K562 (cell line): ENCODE data around the gene UBR7. TPM values are rescaled to one million over a fixed set of nuclear protein-coding genes. Genes with fewer than 3 reads are reported as not detected.

Experiments
- CBFA2T2 ChIP-seq: fragments of 450-650 bp; conservative IDR thresholded peaks from 2 replicates; pipeline ENCODE4 v1.6.1; 2017; ENCODE audit warnings: mild to moderate bottlenecking
- DDX20 ChIP-seq: fragments of 450-650 bp; IDR thresholded peaks from 2 replicates; pipeline ENCODE4 v1.6.1; 2016; ENCODE audit warnings: missing genetic modification characterization, low read depth, mild to moderate bottlenecking, missing compliant biosample characterization, moderate library complexity
- E2F4 ChIP-seq: sonication (generic); formaldehyde crosslinking; IDR thresholded peaks from 2 replicates; pipeline ENCODE4 v1.8.0; 2022; ENCODE audit warnings: mild to moderate bottlenecking, low read depth, missing genetic modification reagents
- ETV1 ChIP-seq: fragments of 450-650 bp; conservative IDR thresholded peaks from 2 replicates; pipeline ENCODE4 v1.6.1; 2016; ENCODE audit warnings: missing genetic modification characterization, control low read depth, low read depth, missing compliant biosample characterization
- KLF1 ChIP-seq: fragments of 450-650 bp; IDR thresholded peaks from 2 replicates; pipeline ENCODE4 v1.6.1; 2016; ENCODE audit warnings: missing genetic modification characterization, missing compliant biosample characterization
- RUNX1 ChIP-seq: sonication (generic); IDR thresholded peaks from 2 replicates; pipeline ENCODE4 v1.6.1; 2016; ENCODE audit warnings: antibody characterized with exemption, low read depth
- SAFB2 ChIP-seq: fragments of 200-400 bp; formaldehyde crosslinking; IDR thresholded peaks from 2 replicates; pipeline ENCODE4 v1.6.1; 2018; ENCODE audit warnings: borderline replicate concordance, low read length, low read depth, moderate library complexity; ENCODE audit not compliant: severe bottlenecking
- SAP30 ChIP-seq: fragments of 200-600 bp; sonication (generic); IDR thresholded peaks from 2 replicates; pipeline ENCODE4 v1.6.1; 2012; ENCODE audit warnings: borderline replicate concordance, low read depth, mild to moderate bottlenecking, moderate library complexity, low read length, control low read depth, inconsistent platforms; ENCODE audit not compliant: insufficient read depth, poor library complexity, severe bottlenecking
- TBP ChIP-seq: optimal IDR thresholded peaks from 2 replicates; pipeline ENCODE3; 2011; ENCODE audit warnings: low read depth, low read length, improper control_type of control experiment
- ZBTB11 ChIP-seq, 3 experiments: fragments of 200-800 bp in 1 of 3; fragments of 250-450 bp in 1 of 3; fragments of 450-650 bp in 1 of 3; sonication (Bioruptor Pico) in 1 of 3; sonication (Bioruptor generic) in 1 of 3; formaldehyde crosslinking in 1 of 3; IDR thresholded peaks; 2 replicates each; pipeline versions ENCODE4 v1.6.1 to v1.8.0; 2016 to 2022; ENCODE audit warnings: mild to moderate bottlenecking in 2 of 3, missing genetic modification characterization in 2 of 3, missing compliant biosample characterization in 1 of 3, moderate library complexity in 1 of 3
- ZBTB34 ChIP-seq: fragments of 250-450 bp; sonication (Bioruptor Pico); IDR thresholded peaks from 2 replicates; pipeline ENCODE4 v1.8.0; 2021; ENCODE audit warnings: mild to moderate bottlenecking, moderate library complexity
- ZNF263 ChIP-seq: sonication (generic); formaldehyde crosslinking; IDR thresholded peaks from 2 replicates; pipeline ENCODE4 v1.8.0; 2022; ENCODE audit warnings: mild to moderate bottlenecking, missing genetic modification reagents, borderline replicate concordance
- ZNF695 ChIP-seq: fragments of 450-650 bp; formaldehyde crosslinking; IDR thresholded peaks from 2 replicates; pipeline ENCODE4 v1.4.0; 2020; ENCODE audit warnings: mild to moderate bottlenecking, moderate library complexity
- ZNF717 ChIP-seq: fragments of 250-450 bp; sonication (Bioruptor Pico); IDR thresholded peaks from 2 replicates; pipeline ENCODE4 v1.5.0; 2021
- polyA plus RNA-seq, 8 experiments: library from polyadenylated mRNA; depleted of rRNA in 4 of 8; stranded (reverse) in 5 of 8; unstranded in 3 of 8; fragments of >200 nt; fragmentation: Nextera tagmentation in 2 of 8; fragmentation: Illumina TruSeq in 1 of 8; extraction: Ambion mirVana in 2 of 8; extraction: Trizol in 1 of 8; gene quantifications; 2 replicates each; pipeline versions ENCODE4 v1.2.1 to v1.2.3, GENCODE V29; 2011 to 2014; ENCODE audit warnings: inconsistent platforms in 1 of 8, missing spikeins in 1 of 8
- total RNA-seq, 7 experiments: library from RNA; depleted of rRNA in 6 of 7; stranded (reverse); fragments of >200 nt in 6 of 7; fragmentation: Illumina TruSeq in 2 of 7; extraction: Trizol in 2 of 7; gene quantifications; 2 replicates each; pipeline versions ENCODE4 v1.2.1 to v1.2.3, GENCODE V29; 2011 to 2021; ENCODE audit warnings: low replicate concordance in 1 of 7
- TF ChIP-seq, protein P1 (sequence below): fragments of 450-650 bp; formaldehyde crosslinking; IDR thresholded peaks from 2 replicates; pipeline ENCODE4 v1.4.0; 2020; ENCODE audit warnings: mild to moderate bottlenecking, mixed read lengths
- TF ChIP-seq, protein P2 (sequence below): IDR thresholded peaks from 2 replicates; pipeline ENCODE4 v1.6.1; 2012; ENCODE audit warnings: low read depth, low read length, improper control_type of control experiment, borderline replicate concordance

Gene UBR7
- total and polyA plus RNA-seq, 9 of the 15 experiments (the other 6 are each of a cell fraction or from before 2014, with no cell fraction given): 12.5 to 63.0 (median 34.4) TPM

DNA sequence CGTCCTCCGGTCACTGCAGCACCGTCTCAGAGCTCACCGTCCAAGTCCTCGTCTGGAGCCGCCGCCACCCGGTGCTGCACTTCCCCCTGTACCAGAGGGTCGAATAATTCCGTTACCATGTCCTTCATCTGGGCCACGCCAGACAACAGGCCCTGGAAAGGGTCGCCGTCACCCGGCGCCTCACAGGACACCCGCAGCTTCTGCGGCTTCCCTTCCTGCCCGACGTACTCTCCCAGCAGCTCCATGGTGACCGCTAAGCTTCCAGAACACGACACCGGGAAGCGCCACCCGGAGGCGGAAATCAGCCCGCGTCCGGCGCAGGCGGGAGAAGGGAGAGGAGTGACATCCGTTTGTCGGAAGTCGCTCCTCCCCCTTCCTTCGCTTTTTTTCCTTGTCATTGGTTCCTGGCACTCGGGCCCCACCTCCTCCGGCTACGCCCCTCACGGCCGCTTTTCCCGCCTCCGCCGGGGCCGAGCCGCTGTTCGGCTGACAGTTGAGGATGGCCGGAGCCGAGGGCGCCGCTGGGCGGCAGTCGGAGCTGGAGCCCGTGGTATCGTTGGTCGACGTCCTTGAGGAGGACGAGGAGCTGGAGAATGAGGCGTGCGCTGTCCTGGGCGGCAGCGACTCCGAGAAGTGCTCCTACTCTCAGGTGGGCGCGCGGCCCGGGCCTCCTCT lies at the start of gene UBR7, which contains the start of gene GON7 (continued):
- no peak for TF ChIP-seq ZBTB34 (CRISPR knock-in tag)
- no peak for TF ChIP-seq RUNX1
- 0 out of 2 replicates have a peak, but pooled peaks have one; percentile 23 for TF ChIP-seq KLF1
- TF ChIP-seq ETV1: peak; percentile 66
- no peak for TF ChIP-seq SAFB2
- no peak for TF ChIP-seq ZNF717 (CRISPR knock-in tag)
- TF ChIP-seq E2F4 (CRISPR knock-in tag): peak; percentile 88
- peak; percentile 44 to 89 (median 47); a peak in 3 of 6 replicates for TF ChIP-seq ZBTB11 (CRISPR knock-in tag; IDR thresholded peaks at IDR 0.05)
- TF ChIP-seq SAP30: no peak
- peak; percentile 58 for TF ChIP-seq TBP
- peak; percentile 81 for TF ChIP-seq ZNF263 (CRISPR knock-in tag)
- TF ChIP-seq ZNF695 (CRISPR knock-in tag): no peak
- TF ChIP-seq DDX20 (tag): no peak
- no peak for TF ChIP-seq CBFA2T2
- TF ChIP-seq, protein P1, sequence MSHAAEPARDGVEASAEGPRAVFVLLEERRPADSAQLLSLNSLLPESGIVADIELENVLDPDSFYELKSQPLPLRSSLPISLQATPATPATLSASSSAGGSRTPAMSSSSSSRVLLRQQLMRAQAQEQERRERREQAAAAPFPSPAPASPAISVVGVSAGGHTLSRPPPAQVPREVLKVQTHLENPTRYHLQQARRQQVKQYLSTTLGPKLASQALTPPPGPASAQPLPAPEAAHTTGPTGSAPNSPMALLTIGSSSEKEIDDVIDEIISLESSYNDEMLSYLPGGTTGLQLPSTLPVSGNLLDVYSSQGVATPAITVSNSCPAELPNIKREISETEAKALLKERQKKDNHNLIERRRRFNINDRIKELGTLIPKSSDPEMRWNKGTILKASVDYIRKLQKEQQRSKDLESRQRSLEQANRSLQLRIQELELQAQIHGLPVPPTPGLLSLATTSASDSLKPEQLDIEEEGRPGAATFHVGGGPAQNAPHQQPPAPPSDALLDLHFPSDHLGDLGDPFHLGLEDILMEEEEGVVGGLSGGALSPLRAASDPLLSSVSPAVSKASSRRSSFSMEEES: no peak
- TF ChIP-seq, protein P2, sequence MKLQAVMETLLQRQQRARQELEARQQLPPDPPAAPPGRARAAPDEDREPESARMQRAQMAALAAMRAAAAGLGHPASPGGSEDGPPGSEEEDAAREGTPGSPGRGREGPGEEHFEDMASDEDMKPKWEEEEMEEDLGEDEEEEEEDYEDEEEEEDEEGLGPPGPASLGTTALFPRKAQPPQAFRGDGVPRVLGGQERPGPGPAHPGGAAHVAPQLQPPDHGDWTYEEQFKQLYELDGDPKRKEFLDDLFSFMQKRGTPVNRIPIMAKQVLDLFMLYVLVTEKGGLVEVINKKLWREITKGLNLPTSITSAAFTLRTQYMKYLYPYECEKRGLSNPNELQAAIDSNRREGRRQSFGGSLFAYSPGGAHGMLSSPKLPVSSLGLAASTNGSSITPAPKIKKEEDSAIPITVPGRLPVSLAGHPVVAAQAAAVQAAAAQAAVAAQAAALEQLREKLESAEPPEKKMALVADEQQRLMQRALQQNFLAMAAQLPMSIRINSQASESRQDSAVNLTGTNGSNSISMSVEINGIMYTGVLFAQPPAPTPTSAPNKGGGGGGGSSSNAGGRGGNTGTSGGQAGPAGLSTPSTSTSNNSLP: no peak
